GM19240 (cell line): ENCODE measurements around the gene KDM1A.

ENCODE experiments used
- DNase-seq: peaks from one replicate; pipeline ENCODE4 v3.0.0; 2011; ENCODE audit warnings: low spot score; ENCODE audit not compliant: insufficient read length

KDM1A gene

DNA sequence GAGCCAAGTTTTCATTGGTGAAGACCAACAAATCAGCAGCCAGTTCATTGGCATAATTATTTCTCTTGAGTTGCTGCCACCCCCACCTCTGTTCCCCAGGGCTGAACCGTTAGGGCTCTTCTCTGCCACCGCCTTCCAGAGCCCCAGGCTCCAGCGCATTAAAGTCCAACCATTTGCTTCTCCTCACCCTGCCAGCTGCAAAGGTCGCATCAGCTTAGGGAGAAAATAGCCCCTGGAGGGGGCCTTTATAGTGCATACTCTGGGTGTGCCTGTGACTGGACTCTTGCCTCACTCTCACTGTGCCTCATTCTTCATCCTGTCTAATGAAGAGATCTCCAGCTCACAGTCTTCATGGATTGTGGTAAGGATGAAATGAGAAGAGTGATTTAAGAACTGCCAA lies 50.4 kb downstream of the KDM1A start:
- DNase-seq: no peak

DNA sequence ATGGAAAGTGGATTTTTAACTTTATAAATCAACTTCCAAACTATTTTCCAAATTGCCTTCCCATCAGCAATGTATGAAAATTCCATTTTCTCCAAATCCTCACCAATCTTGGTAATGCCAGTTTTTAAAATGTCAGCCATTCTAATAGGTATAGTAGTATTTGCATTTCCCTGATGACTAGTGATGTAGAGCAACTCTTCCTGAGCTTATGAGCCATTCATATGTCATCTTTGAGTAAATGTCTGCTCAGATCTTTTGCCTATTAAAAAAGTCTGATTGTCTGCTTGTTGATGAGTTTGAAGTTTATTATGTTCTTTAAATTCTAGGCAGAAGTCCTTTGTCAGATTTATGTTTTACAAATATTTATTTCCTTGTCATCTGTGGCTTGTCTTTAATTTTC lies 54.7 kb downstream of the KDM1A start:
- no peak for DNase-seq

DNA sequence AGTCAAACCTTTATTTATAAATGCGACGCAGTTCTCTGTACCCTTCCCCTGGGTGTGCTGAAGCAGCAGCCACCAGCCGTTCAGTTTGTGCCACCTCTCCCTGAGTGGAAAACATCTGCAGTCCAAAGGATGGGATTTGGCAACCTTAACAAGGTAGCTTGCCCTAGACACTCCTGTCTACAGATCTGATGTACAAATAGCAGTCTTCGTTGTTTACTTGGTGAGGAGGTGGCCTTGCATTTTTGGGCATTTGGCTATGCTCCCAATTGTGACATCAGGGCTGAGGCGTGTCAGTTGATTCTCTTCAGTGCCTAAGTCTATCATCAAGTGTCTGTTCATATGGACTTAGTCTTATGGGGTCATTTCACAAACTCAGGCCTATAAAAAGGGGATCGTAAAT lies 59.8 kb downstream of the KDM1A start:
- DNase-seq: no peak

DNA sequence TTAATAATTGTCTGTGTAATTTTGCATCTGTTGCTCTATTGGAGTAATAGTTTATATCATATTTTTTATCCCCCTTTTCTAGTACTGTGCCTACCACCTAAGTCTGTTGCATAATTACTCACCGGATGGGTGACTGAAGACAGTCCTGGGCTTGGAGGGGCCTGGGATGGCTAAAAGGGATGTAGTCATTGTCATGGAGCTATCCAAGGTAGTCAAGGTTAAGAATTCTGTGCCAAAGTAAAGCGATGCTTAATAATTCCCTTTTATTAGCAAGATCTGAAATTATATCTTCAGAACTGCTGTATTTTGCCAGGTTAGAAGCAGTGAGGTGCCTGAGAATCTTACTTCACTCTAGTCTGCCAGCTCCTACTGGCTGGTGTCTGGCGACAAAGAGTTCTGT lies 61.6 kb downstream of the KDM1A start:
- no peak for DNase-seq

DNA sequence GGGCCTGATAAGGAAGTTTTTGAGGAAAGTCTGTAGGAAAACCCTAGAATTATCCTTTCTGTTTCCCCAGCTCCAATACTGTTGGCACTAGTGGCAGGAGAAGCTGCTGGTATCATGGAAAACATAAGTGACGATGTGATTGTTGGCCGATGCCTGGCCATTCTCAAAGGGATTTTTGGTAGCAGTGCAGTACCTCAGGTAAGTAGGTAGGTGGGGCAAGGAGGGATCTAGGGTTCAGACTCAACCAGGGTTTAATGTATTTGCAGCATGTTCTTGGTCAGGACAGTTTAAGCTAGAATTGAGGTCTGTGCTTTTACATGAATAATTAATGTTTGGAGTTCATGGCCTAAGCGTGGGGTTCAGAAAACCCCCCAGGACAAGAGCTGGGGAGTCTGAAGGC lies 62.1 kb downstream of the KDM1A start:
- DNase-seq: no peak

DNA sequence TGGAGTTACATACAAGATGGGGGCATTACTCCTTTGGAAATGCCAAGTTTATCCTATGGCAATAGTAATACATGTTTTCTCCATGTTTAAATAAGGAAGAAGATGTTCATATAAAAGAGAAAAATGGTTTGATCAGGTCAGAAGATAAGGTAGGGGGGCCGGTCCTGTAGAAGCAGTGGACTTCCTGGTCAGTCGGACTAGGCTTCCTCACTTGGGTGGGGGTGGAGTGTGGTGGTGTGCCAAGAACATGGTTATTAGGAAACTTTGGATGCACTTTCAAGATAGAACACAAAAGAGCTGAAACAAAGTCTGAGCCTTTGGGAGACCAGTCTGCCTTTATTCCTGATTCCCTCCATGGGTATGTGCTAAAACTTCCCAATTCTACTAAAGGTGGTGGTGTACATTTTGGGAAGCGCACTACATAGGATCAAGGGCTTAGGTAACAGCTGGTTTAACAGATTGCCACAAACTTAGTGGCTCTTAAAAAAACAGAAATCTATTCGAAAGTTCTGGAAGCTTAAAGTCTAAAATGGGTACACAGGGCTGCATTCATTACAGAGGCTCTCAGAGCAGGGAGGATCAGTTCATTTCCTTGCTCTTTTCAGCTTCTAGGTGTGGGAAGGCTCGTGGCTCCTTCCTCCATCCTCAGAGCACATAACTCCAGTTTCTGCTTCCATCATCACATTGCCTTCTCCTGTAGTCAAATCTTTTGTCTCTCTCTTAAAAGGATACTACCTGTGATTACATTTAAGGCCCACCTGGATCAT lies 64.6 kb downstream of the KDM1A start:
- no peak for DNase-seq

DNA sequence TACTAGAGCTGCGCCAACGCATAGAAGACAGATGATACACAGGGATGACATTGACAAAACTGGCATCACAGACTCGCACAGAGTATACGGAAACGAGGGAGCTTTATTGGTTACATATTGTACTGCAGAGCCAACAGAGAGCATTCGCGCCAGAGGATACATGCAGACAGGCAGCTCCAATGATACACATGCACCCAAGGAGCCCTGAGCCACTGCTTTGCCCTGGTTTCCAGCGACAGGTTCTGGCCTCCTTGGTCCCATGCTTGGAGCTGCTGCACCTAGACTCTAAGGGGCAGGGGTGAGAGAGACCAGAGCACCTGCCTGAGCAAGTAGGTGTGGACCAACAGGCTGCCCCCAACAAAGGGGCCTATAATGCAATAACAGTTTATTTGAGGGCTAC lies 65.6 kb downstream of the KDM1A start:
- no peak for DNase-seq

DNA sequence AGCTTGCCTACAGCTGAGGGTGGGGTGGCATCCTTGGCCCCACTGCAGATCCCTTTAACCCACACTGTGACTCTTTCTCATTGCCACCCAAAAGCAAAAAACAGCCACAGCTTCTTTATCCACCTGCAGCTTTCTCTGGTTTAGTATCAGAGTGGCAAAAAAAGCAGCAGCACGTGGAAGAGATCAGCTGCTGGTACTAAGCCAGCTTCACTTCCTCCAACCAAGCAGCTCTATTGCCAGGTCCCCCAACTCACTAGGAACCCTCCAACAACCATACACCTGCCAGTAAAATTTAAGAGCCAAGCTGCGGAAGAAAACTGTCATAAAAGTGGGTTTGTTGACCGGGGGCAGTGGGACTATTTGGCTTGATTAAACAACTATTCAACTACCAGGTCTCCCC lies 66.4 kb downstream of the KDM1A start:
- DNase-seq: no peak

DNA sequence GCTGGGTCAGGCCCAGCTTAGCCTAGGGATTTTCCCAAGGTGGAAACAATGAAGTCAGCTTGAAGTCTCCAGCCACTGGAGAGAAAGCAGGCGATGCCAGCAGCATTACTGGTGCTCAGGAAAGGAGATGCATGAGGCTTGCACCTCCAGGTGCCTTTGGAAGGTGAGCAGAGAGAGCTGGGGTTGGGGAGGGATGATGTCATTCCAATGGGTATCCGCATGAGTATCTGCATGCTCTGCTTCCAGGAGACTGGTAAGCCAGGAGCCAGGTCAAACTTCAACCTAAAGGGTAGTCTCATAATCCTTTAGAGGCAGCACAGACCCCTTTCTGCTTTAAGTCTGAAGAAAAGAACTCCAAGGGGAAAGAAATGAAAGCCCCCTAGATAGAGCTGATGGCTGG lies 68.8 kb downstream of the KDM1A start:
- DNase-seq: no peak

DNA sequence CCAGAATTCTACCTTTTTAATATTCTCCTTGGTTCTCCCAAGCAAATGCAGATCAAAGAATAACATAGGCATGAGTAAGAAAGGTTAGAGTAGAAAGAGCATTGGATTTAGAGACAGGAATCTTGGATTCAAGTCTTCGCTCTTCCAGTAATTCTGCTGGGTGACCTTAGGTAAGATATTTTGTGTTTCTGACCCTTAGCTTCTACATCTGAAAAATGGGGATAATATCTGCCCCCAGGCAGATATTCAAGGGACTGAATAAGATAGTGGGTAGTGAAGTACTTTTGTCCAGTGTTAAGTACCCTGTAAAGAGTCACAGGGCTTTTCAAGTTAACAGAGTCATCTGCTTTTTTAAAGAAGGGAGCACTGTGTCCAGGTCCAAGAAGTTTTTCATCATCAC lies 70.8 kb downstream of the KDM1A start:
- DNase-seq: no peak

DNA sequence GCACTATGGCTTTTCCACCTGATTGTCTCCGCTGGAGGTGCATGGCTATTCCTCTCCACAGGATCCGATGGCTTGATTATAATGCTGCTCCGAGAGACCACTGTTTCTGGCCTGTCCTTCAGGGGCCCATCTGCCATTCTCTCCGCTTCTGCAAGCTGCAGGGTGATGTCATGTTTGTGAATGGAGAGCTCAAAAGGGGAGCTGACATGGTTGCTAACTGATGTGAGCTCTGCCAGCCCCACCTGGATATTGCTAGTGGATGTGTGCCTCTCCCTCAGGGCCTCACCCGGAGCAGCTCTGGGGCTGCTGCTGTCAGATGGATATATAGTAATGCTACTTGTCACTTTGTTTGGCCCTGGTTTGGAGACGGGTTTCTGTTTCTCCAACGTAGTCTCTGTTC lies 72.3 kb downstream of the KDM1A start:
- no peak for DNase-seq

DNA sequence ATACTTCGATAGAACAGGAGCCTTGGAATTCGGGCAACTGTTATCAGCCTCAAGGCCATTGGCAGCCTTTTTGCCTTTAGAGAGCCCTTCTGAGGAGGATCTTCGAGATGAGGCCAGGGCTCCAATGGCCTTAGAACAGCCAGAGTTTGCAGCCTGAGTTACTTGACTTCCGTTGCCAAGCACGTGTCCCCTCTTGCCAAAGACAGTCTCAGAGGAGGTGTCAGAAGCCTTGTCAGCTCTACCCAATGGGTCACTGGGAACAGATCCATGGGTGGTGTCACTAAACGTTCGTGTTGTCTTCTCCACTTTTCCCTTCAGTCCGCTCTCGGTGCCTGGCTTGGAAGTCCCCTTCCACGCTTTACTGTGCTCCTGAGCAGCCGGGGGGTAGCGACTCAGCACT lies 73.2 kb downstream of the KDM1A start:
- DNase-seq: no peak

DNA sequence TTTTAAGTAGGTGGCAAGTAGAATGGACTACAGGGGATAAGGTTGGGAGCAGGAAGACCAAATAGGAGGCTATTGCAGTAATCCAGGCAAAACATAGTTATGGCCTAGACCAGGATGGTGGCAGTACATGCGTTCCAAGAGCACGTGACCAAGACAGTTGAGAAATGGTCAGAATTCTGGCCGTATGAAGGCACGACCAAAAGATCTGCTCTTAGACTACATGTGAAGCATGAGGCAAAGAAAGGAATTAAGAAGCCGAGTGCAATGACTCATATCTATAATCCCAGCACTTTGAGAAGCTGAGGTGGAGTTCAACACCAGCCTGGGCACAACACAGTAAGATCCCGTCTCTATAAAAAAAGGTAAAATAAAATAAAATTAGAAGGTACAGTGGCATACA lies 78.0 kb downstream of the KDM1A start:
- DNase-seq: no peak

DNA sequence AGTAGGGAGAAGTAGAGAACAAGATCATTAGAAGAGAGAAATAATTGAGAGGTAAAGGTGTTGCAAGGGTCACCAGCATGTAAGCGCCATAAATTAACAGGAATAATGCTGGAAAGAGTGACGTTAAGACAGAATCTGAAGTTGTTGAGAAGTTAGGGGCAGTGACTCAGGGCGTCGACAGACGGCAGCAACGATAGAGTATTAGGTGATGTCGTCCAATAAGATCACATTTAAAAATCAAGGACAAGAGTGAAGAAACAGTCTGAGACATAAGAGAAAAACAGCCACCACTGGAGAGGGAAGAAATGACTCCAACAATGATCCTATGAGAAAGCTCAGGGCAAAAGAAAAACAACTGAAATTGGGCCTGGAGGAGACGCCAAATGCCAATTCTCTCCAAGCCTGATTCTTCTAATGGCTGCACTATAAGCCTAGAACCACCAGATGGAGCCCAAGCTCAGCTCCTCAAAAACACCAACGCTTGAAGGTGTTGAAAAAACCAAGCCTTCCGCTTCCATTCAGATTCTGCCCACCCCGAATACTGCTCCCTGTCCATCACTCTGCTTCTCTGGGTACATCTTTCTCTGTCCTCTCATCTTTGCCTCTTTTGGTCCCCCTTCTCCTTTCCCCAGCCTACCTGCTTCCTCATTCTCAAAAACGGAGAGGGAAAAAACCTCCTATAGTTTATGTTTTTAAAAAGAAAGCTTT lies 79.3 kb downstream of the KDM1A start:
- DNase-seq: peak; percentile 53

DNA sequence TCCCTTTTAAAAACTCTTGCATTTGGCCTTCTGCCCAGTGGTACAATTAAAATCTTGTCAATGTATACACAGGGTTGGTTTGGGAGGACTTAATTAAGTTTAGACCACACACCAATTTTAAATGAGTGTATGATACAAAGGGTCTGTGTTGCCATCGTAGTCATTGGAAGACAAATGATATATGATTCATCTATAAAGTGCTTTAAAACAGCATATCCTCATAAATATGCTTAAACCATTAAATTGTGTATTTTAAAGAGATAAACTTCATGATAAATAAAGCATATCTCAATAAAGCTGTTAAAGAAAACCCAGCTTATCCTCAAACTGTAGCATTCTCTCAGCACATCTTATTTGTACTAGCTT lies 79.9 kb downstream of the KDM1A start:
- DNase-seq: no peak

DNA sequence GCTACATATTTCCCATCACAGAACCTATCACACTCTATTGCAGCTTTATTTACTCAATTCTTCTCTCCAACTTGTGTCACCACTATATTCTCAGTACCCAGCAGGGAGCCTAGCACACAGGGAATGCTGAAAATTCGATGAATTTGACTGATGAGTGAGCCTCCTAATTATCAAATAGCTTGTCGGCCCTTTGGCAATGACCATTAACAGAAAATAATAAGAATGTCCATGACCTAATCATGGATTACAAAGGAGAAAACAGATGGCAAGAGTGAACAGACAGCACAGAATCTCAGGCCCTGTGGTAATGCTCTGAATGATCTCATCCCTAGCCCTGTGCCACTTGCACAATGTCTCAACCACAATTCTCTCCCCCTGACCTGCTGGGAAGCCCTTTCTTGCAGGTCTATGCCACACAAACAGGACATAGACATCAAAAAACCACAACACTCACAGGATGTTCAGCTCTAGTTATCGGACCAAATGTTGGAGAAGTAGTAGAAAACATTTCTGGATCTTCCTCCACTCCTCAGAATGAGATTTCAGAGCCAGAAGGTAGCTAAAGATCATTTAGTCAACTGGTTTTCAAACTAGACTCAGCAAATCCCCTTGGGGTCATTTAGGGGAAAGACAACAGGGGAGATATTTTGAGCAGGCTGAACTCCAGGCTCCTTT lies 80.9 kb downstream of the KDM1A start:
- DNase-seq: no peak

DNA sequence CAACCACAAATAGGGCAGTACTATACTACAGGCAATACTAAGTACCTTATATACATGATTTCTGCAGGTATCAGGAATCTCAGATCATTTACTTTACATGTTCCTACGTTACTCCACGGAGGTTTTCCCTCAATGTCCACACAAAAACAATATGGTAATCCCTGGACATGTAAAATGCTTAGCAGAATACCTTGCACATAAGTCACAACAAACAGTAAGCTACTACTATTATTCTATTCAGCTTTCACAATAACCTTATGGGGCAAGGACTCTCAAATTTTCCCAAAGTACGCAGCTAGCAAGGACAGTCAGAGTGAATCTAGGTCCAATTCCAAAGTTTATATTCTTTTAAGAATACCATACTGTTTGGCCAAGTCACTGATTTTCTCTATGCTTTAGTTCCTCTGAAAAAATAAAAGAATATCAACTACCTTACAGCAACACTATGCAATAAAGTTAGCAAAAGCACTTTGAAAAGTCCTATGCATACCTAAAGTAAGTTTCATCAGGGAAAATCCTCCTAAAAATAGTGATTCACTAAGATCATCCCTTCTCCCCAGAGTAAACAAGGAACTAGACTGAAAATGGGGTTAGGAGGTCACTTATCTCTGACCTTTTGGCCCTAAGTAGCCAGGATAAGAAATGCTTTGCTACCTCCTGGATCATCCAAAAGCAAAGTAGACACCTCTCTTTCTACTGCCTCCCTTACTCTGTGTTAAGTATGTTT lies 82.0 kb downstream of the KDM1A start:
- no peak for DNase-seq

DNA sequence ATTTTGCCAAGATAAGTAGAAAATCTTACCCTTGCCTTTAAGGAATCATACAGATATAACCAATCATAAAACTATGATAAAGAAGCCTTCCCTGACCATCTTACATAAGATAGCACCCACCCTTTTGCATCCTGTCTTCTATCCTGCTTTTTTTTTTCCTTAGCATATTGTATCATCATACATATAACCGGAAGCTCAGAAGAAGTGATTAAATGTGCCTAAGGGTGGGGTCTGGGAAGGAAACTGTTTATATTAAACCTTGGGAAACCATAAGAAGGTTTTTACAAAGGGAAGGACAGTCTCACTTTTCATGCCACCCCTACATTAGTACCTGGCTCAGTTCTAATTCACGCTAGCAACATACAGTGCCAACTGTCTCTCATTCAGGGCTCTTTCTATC lies 82.6 kb downstream of the KDM1A start:
- no peak for DNase-seq

DNA sequence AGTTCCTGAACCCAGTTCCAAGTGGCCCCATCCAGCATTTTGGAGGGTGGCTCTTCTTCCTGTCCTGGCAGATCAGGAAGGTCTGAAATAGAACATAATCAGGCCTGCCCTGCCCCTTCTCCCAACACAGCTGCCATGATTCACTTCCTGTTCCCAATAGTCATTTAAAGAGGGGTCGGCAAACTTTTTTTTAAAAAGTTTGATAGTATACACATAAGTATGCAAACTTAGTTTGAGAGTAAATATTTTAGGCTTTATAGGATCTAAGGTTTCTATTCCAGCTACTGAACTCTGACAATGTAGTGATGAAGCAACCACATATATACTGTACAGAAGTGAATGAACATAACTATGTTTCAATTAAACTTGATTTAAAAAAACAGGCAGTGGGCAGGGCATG lies 83.0 kb downstream of the KDM1A start:
- no peak for DNase-seq

DNA sequence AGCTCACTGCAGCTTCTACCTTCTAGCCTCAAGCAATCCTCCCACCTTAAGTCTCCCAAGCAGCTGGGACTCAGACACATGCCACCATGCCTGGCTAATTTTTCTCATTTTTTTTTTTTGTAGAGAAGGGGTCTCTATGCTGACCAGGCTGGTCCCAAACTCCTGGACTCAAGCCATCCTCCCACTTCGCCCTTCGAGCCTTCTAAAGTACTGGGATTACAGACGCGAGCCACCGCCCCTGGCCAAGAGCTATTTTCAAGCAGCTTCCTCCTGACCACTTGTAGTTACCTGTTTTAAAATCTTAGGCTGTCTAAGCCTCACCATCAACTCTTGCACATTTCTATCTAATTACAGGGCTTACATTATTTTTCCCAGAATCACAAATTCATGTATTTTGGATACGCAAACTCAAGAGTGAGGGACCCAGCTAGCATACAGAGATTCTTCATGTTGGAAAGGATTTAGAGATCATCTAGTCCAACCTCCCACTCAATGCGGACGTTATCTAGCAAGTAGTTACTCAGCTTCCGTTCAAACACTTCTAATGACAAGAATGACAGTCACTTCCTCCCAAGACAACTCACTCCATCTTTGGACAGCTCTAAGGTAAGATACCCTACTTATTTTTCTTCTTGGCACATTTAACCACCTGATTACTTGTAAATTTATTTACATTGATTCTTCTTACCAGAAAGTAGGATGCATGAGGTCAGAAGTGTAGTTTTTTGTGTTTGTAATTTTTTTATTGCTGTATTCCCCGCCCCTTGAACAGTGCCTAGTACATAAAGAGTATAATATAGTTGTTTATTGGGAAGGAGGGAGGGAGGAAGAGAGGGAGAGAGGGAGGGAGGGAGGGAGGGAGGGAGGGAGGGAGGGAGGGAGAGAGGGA lies 84.0 kb downstream of the KDM1A start:
- no peak for DNase-seq

DNA sequence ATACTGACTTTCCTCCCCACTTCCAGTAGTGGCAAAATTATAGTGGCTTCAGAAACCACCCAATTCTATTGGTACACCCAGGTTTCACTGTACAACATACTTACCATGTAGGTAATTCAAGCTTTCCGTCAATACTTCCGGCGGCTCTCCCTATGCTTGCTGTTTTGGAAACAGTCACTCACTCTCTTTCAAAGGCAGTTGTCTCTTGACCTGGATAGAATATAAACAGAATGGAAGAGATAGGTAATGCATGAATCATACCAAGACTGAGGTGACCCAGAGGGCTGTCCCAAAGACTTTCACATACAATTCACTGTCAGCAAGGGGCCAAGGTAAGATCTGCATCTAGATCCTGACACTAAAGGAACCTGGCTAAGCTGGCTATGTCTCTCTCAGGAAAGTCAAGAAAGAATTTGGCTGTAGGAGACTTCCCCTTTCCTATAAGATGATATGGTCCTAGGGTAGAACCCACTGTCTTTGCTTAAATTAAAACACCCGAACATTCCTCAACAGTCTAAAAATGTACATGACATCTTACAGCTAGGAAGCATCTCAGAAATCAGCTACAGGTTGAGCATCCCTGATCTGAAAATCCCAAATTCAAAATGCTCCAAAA lies 89.8 kb downstream of the KDM1A start:
- no peak for DNase-seq
